ENCODE results near the gene CHRM4. TPM values are rescaled to one million over a fixed set of nuclear protein-coding genes. Genes with fewer than 3 reads are reported as not detected.

The CHRM4 gene
- total RNA-seq, 1 donor, result not detected

- peak overlapping the region; percentile 15 for H3K4me3 ChIP-seq (ENCODE audit: low read depth, low read length)
- TF ChIP-seq CTCF (IDR thresholded peaks at IDR 0.05; ENCODE audit: insufficient read depth, low read depth, low read length), result no peak
- DNase-seq (ENCODE audit: low read depth), result peak; percentile 38
Observed at GRCh38 chr11:46360878-46361277, 30.7 kb downstream of the CHRM4 start.

- H3K4me3 ChIP-seq (ENCODE audit: low read depth, low read length), result no peak overlapping the region
- no peak for DNase-seq (ENCODE audit: low read depth)
- TF ChIP-seq CTCF (IDR thresholded peaks at IDR 0.05; ENCODE audit: insufficient read depth, low read depth, low read length), result no peak
Observed at GRCh38 chr11:46359953-46360352, 31.6 kb downstream of the CHRM4 start.

GRCh38 chr11:46357483-46357936 is 34.1 kb downstream of the CHRM4 start:
- H3K4me3 ChIP-seq (ENCODE audit: low read depth, low read length), result no peak overlapping the region
- DNase-seq (ENCODE audit: low read depth), result no peak
- no peak for TF ChIP-seq CTCF (IDR thresholded peaks at IDR 0.05; ENCODE audit: insufficient read depth, low read depth, low read length)

- H3K4me3 ChIP-seq (ENCODE audit: low read depth, low read length), result no peak overlapping the region
- no peak for TF ChIP-seq CTCF (IDR thresholded peaks at IDR 0.05; ENCODE audit: insufficient read depth, low read depth, low read length)
- DNase-seq (ENCODE audit: low read depth), result peak; percentile 82
Observed at GRCh38 chr11:46356924-46357482, 34.6 kb downstream of the CHRM4 start.

- no peak for TF ChIP-seq CTCF (IDR thresholded peaks at IDR 0.05; ENCODE audit: insufficient read depth, low read depth, low read length)
- no peak for DNase-seq (ENCODE audit: low read depth)
- H3K4me3 ChIP-seq (ENCODE audit: low read depth, low read length), result no peak overlapping the region
Observed at GRCh38 chr11:46353698-46354097, 37.9 kb downstream of the CHRM4 start.

GRCh38 chr11:46352063-46352841 is 39.3 kb downstream of the CHRM4 start:
- TF ChIP-seq CTCF (IDR thresholded peaks at IDR 0.05; ENCODE audit: insufficient read depth, low read depth, low read length), result peak; percentile 95
- DNase-seq (ENCODE audit: low read depth), result no peak
- no peak overlapping the region for H3K4me3 ChIP-seq (ENCODE audit: low read depth, low read length)
